ENCODE measurements around the gene MAML3. TPM values are rescaled to one million over a fixed set of nuclear protein-coding genes. Genes with fewer than 3 reads are reported as not detected.

The MAML3 gene
- total and polyA plus RNA-seq, 2 experiments from 2014 or later = 1.7 to 6.5 TPM

DNA sequence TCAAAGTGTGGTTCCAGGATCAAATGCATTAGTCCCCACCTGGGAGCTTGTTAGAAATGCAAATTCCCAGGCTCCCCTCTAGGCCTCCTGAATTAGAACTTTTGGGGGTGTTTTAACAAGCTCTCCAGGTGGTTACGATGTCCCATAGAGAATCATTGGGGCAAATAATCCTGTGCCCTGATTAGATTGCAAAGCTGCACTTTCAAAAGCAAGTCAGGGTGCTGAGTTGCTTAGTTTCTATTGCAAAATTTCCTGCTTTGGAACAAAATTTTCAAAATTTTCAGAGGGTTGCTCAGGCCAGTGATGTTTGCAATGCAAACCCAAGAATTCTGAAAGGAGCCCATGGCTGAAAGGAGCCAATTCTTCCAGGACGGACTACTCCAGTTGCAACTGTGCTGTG lies 417.3 kb downstream of the MAML3 start:
- peak; percentile 25 for DNase-seq (ENCODE audit: low spot score)
- H3K4me1 ChIP-seq (ENCODE audit: insufficient read depth) = peaks cover 33% of the 10 kb centered on the region
- H3K4me3 Mint-ChIP-seq = no peak overlapping the region
- H3F3A ChIP-seq (replicated peaks; ENCODE audit: low read depth) = no peaks in the 10 kb centered on the region
- TF ChIP-seq, protein P1, sequence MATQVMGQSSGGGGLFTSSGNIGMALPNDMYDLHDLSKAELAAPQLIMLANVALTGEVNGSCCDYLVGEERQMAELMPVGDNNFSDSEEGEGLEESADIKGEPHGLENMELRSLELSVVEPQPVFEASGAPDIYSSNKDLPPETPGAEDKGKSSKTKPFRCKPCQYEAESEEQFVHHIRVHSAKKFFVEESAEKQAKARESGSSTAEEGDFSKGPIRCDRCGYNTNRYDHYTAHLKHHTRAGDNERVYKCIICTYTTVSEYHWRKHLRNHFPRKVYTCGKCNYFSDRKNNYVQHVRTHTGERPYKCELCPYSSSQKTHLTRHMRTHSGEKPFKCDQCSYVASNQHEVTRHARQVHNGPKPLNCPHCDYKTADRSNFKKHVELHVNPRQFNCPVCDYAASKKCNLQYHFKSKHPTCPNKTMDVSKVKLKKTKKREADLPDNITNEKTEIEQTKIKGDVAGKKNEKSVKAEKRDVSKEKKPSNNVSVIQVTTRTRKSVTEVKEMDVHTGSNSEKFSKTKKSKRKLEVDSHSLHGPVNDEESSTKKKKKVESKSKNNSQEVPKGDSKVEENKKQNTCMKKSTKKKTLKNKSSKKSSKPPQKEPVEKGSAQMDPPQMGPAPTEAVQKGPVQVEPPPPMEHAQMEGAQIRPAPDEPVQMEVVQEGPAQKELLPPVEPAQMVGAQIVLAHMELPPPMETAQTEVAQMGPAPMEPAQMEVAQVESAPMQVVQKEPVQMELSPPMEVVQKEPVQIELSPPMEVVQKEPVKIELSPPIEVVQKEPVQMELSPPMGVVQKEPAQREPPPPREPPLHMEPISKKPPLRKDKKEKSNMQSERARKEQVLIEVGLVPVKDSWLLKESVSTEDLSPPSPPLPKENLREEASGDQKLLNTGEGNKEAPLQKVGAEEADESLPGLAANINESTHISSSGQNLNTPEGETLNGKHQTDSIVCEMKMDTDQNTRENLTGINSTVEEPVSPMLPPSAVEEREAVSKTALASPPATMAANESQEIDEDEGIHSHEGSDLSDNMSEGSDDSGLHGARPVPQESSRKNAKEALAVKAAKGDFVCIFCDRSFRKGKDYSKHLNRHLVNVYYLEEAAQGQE (IDR thresholded peaks at IDR 0.05; ENCODE audit: unreplicated experiment) = no peak
- no peak for TF ChIP-seq EZH2phosphoT487 (IDR thresholded peaks at IDR 0.05; ENCODE audit: unreplicated experiment)
- no peak for TF ChIP-seq ZNF462 (CRISPR knock-in tag; IDR thresholded peaks at IDR 0.05)
- TF ChIP-seq EZH2 (IDR thresholded peaks at IDR 0.05; ENCODE audit: low read depth, unreplicated experiment) = no peak
- TF ChIP-seq ZNF331 (CRISPR knock-in tag; IDR thresholded peaks at IDR 0.05; ENCODE audit: low read depth) = no peak
- TF ChIP-seq POLR2AphosphoS5 (IDR thresholded peaks at IDR 0.05; ENCODE audit: low read depth) = no peak
- no peak for TF ChIP-seq ZNF114 (CRISPR knock-in tag; IDR thresholded peaks at IDR 0.05)
- TF ChIP-seq, protein P2, sequence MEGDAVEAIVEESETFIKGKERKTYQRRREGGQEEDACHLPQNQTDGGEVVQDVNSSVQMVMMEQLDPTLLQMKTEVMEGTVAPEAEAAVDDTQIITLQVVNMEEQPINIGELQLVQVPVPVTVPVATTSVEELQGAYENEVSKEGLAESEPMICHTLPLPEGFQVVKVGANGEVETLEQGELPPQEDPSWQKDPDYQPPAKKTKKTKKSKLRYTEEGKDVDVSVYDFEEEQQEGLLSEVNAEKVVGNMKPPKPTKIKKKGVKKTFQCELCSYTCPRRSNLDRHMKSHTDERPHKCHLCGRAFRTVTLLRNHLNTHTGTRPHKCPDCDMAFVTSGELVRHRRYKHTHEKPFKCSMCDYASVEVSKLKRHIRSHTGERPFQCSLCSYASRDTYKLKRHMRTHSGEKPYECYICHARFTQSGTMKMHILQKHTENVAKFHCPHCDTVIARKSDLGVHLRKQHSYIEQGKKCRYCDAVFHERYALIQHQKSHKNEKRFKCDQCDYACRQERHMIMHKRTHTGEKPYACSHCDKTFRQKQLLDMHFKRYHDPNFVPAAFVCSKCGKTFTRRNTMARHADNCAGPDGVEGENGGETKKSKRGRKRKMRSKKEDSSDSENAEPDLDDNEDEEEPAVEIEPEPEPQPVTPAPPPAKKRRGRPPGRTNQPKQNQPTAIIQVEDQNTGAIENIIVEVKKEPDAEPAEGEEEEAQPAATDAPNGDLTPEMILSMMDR (conservative IDR thresholded peaks at IDR 0.05; ENCODE audit: low read depth in 2 of 2) = no peak
- no peak for TF ChIP-seq NANOG (IDR thresholded peaks at IDR 0.05; ENCODE audit: borderline replicate concordance)
- no peak for TF ChIP-seq JUNB (IDR thresholded peaks at IDR 0.05; ENCODE audit: unreplicated experiment)
- H3K27ac ChIP-seq (ENCODE audit: low read depth) = no peak overlapping the region
- H3K4me1 Mint-ChIP-seq = peaks cover 33% of the 10 kb centered on the region
- no peaks in the 10 kb centered on the region for H3K9me2 ChIP-seq (ENCODE audit: insufficient read depth)
- H3K36me3 Mint-ChIP-seq (ENCODE audit: low read depth) = no peaks in the 10 kb centered on the region
- no peaks in the 10 kb centered on the region for H3K79me2 ChIP-seq (replicated peaks; ENCODE audit: insufficient read depth)
- H4K20me1 ChIP-seq (replicated peaks; ENCODE audit: insufficient read depth) = no peaks in the 10 kb centered on the region
- no peaks in the 10 kb centered on the region for H3K9me3 Mint-ChIP-seq
- H3K27ac Mint-ChIP-seq = no peak overlapping the region
- H3K27me3 ChIP-seq (ENCODE audit: insufficient read depth) = peaks cover 33% of the 10 kb centered on the region
- peak overlapping the region; percentile 97 for H3K4me2 ChIP-seq
- no peaks in the 10 kb centered on the region for H3K36me3 ChIP-seq (ENCODE audit: insufficient read depth)
- H2AFZ ChIP-seq = no peak overlapping the region
- peaks cover 40% of the 10 kb centered on the region for H3K27me3 Mint-ChIP-seq (ENCODE audit: insufficient read depth, low read depth, poor library complexity)
- peak overlapping the region; percentile 79; the same call in 1 of the 2 replicates for H3K4me3 ChIP-seq
- peak; percentile 8; the same call in 2 of the 3 replicates for ATAC-seq
